Measurements from ENCODE around the gene CFAP99.

Gene CFAP99

GRCh38 chr4:2433609-2434350, 15.0 kb downstream of the CFAP99 start:
- DNase-seq (ENCODE audit: low spot score): no peak
- in situ Hi-C loops (cut with MboI; ENCODE audit: low sequenced_read_pairs, unreplicated experiment): no loop called here
- no peak for TF ChIP-seq CTCF (IDR thresholded peaks at IDR 0.05; ENCODE audit: borderline replicate concordance, control extremely low read depth, extremely low read depth, insufficient read depth, missing control alignments)

GRCh38 chr4:2434420-2434819, 15.7 kb downstream of the CFAP99 start:
- DNase-seq (ENCODE audit: low spot score): no peak
- no peak for TF ChIP-seq CTCF (IDR thresholded peaks at IDR 0.05; ENCODE audit: borderline replicate concordance, control extremely low read depth, extremely low read depth, insufficient read depth, missing control alignments)
- in situ Hi-C loops (cut with MboI; ENCODE audit: low sequenced_read_pairs, unreplicated experiment): no loop called here

- no peak for TF ChIP-seq CTCF (IDR thresholded peaks at IDR 0.05; ENCODE audit: borderline replicate concordance, control extremely low read depth, extremely low read depth, insufficient read depth, missing control alignments)
- in situ Hi-C loops (cut with MboI; ENCODE audit: low sequenced_read_pairs, unreplicated experiment): no loop called here
- DNase-seq (ENCODE audit: low spot score): no peak
These were observed 17.5 kb downstream of the CFAP99 start for GRCh38 chr4:2436301-2436700.

- in situ Hi-C loops (cut with MboI; ENCODE audit: low sequenced_read_pairs, unreplicated experiment): no loop called here
- no peak for TF ChIP-seq CTCF (IDR thresholded peaks at IDR 0.05; ENCODE audit: borderline replicate concordance, control extremely low read depth, extremely low read depth, insufficient read depth, missing control alignments)
- DNase-seq (ENCODE audit: low spot score): no peak
These were observed 18.2 kb downstream of the CFAP99 start for GRCh38 chr4:2436761-2437474.

GRCh38 chr4:2437475-2438215, 18.9 kb downstream of the CFAP99 start:
- in situ Hi-C loops (cut with MboI; ENCODE audit: low sequenced_read_pairs, unreplicated experiment): no loop called here

More at GRCh38 chr4:2437475-2438215, 18.9 kb downstream of the CFAP99 start:
- no peak for TF ChIP-seq CTCF (IDR thresholded peaks at IDR 0.05; ENCODE audit: borderline replicate concordance, control extremely low read depth, extremely low read depth, insufficient read depth, missing control alignments)
- no peak for DNase-seq (ENCODE audit: low spot score)

Measured in GM13976 (cell line).